Endothelial cell of umbilical vein (primary cell): ENCODE results near the gene CERS6. TPM values are rescaled to one million over a fixed set of nuclear protein-coding genes. Genes with fewer than 3 reads are reported as not detected.

Experiments
- BruUV-seq: library from RNA; stranded (reverse); fragments of 400-500 nt; replicated peaks from 2 replicates; lab custom pipeline; 2021; lab: Mats Ljungman, UMichigan
- CTCF ChIA-PET: fragments of 300-600, 350-600 bp; sonication (Branson Sonifier 250); formaldehyde crosslinking; loops from one replicate; lab custom pipeline; 2021; ENCODE audit warnings: antibody characterized with exemption, inconsistent platforms; lab: Charles Lee
- POLR2A ChIA-PET: fragments of 300-600, 350-600 bp; sonication (Branson Sonifier 250); formaldehyde crosslinking; loops from one replicate; lab custom pipeline; 2021; ENCODE audit warnings: antibody characterized with exemption, inconsistent platforms; lab: Charles Lee
- DNase-seq: peaks from one replicate; pipeline ENCODE4 v3.0.0-alpha.2; 2011; ENCODE audit warnings: low read depth, low spot score
- FAIRE-seq: peaks from 2 replicates; lab custom pipeline; 2011; peaks lifted over from hg19 to GRCh38; lab: Jason Lieb, UNC
- H2AFZ ChIP-seq: 2 replicates; pipeline ENCODE4 v1.6.0; 2012; ENCODE audit warnings: low read depth, low read length, control low read depth, inconsistent platforms
- H3K27ac ChIP-seq: 2 replicates; pipeline ENCODE4 v1.5.1; 2011; ENCODE audit warnings: low read depth, mild to moderate bottlenecking, control low read depth, low read length, moderate library complexity; ENCODE audit not compliant: insufficient read depth
- H3K27me3 ChIP-seq, 2 experiments: 2 replicates each; pipeline versions ENCODE4 v1.6.0 to v1.6.1; 2011; ENCODE audit warnings: low read length in 2 of 2, mixed read lengths in 1 of 2; ENCODE audit not compliant: control insufficient read depth in 2 of 2, insufficient read depth in 2 of 2
- H3K36me3 ChIP-seq, 2 experiments: 2 replicates in 1 of 2; 3 replicates in 1 of 2; pipeline ENCODE4 v1.5.1; 2011; ENCODE audit warnings: low read length in 2 of 2, mild to moderate bottlenecking in 1 of 2, moderate library complexity in 1 of 2; ENCODE audit not compliant: control insufficient read depth in 2 of 2, insufficient read depth in 2 of 2; ENCODE audit errors: extremely low read depth in 1 of 2
- H3K4me1 ChIP-seq: 3 replicates; pipeline ENCODE4 v1.5.1; 2011; ENCODE audit warnings: mild to moderate bottlenecking, low read length; ENCODE audit not compliant: control insufficient read depth, insufficient read depth; ENCODE audit errors: extremely low read depth
- H3K4me2 ChIP-seq: 2 replicates; pipeline ENCODE4 v1.6.1; 2011; ENCODE audit warnings: low read length, control low read depth, mixed read lengths; ENCODE audit not compliant: insufficient read depth
- H3K4me3 ChIP-seq, 3 experiments: fragments of 200-600 bp in 1 of 3; sonication (generic), shearing (Covaris generic) in 1 of 3; replicated peaks in 1 of 3; 2 replicates each; pipeline ENCODE4 v1.5.1; 2011 to 2016; ENCODE audit warnings: control low read depth in 3 of 3, low read length in 3 of 3, mild to moderate bottlenecking in 2 of 3, inconsistent platforms in 1 of 3, low read depth in 1 of 3, moderate library complexity in 1 of 3; ENCODE audit not compliant: insufficient read depth in 1 of 3
- H3K79me2 ChIP-seq: 2 replicates; pipeline ENCODE4 v1.6.0; 2012; ENCODE audit warnings: low read length, inconsistent platforms; ENCODE audit not compliant: control insufficient read depth, insufficient read depth
- H3K9ac ChIP-seq: replicated peaks from 2 replicates; pipeline ENCODE3; 2011; ENCODE audit warnings: low read length, control low read depth; ENCODE audit not compliant: insufficient read depth; ENCODE audit errors: extremely low read depth
- H3K9me1 ChIP-seq: replicated peaks from 3 replicates; pipeline ENCODE4 v1.6.0; 2011; ENCODE audit warnings: mild to moderate bottlenecking, low read length; ENCODE audit not compliant: control insufficient read depth, insufficient read depth; ENCODE audit errors: extremely low read depth
- H3K9me3 ChIP-seq: replicated peaks from 2 replicates; pipeline ENCODE4 v1.5.1; 2012; ENCODE audit warnings: low read length, inconsistent platforms; ENCODE audit not compliant: control insufficient read depth, insufficient read depth
- H4K20me1 ChIP-seq: replicated peaks from 2 replicates; pipeline ENCODE3; 2011; ENCODE audit warnings: mild to moderate bottlenecking, low read length; ENCODE audit not compliant: control insufficient read depth, insufficient read depth; ENCODE audit errors: extremely low read depth
- CTCF ChIP-seq, 2 donors: IDR thresholded peaks; 1 replicate in 1 of 2; 2 replicates in 1 of 2; pipeline ENCODE4 v1.5.1; 2011; ENCODE audit warnings: low read length in 2 of 2, mild to moderate bottlenecking in 2 of 2, moderate library complexity in 2 of 2, control low read depth in 1 of 2, inconsistent platforms in 1 of 2, low read depth in 1 of 2; ENCODE audit not compliant: insufficient read depth in 1 of 2; ENCODE audit errors: extremely low read depth in 1 of 2
- EZH2 ChIP-seq: IDR thresholded peaks from 2 replicates; pipeline ENCODE4 v1.6.1; 2012; ENCODE audit warnings: borderline replicate concordance, low read depth, mild to moderate bottlenecking, moderate library complexity, low read length, inconsistent platforms; ENCODE audit not compliant: severe bottlenecking
- FOS ChIP-seq: IDR thresholded peaks from 2 replicates; pipeline ENCODE4 v1.6.1; 2011; ENCODE audit warnings: mild to moderate bottlenecking, low read length, moderate library complexity, borderline replicate concordance; ENCODE audit not compliant: insufficient read depth
- GATA2 ChIP-seq: IDR thresholded peaks from 2 replicates; pipeline ENCODE4 v1.7.0; 2011; ENCODE audit warnings: low read depth, mild to moderate bottlenecking, moderate library complexity, mixed read lengths, low read length; ENCODE audit not compliant: insufficient read length, insufficient read depth
- JUN ChIP-seq: IDR thresholded peaks from 2 replicates; pipeline ENCODE4 v1.6.1; 2011; ENCODE audit warnings: borderline replicate concordance, low read depth; ENCODE audit not compliant: insufficient read length, insufficient read depth
- MAX ChIP-seq: IDR thresholded peaks from 2 replicates; pipeline ENCODE4 v1.6.1; 2011; ENCODE audit not compliant: insufficient read depth, insufficient read length
- MYC ChIP-seq: IDR thresholded peaks from one replicate; pipeline ENCODE4 v1.6.1; 2011; ENCODE audit warnings: mild to moderate bottlenecking, low read depth, low read length
- POLR2A ChIP-seq: IDR thresholded peaks from 2 replicates; pipeline ENCODE4 v1.6.1; 2012; ENCODE audit warnings: low read depth, mild to moderate bottlenecking, control low read depth, low read length
- POLR2AphosphoS5 ChIP-seq: IDR thresholded peaks from 2 replicates; pipeline ENCODE4 v1.6.1; 2012; ENCODE audit warnings: low read depth, mild to moderate bottlenecking, control low read depth, low read length, moderate library complexity; ENCODE audit not compliant: insufficient read depth
- dilution Hi-C: fragments of 300-500 bp; cut with MboI; formaldehyde crosslinking; loops from one replicate; pipeline ENCODE4 v1.15.0; 2019; ENCODE audit warnings: low sequenced_read_pairs; ENCODE audit not compliant: extremely low pct_ligation_motif_present
- intact Hi-C: fragments of 100-400 bp; cut with micrococcal nuclease; formaldehyde crosslinking; loops from one replicate; pipeline ENCODE4 v1.10.0; 2022
- polyA plus RNA-seq, 4 experiments: library from polyadenylated mRNA; depleted of rRNA in 3 of 4; stranded (reverse) in 3 of 4; unstranded in 1 of 4; fragments of >200 nt; gene quantifications; 2 replicates each; pipeline versions ENCODE4 v1.2.1 to v1.2.3, GENCODE V29; 2011 to 2012; ENCODE audit warnings: missing spikeins in 1 of 4
- total RNA-seq: library from RNA; stranded (reverse); gene quantifications from 2 replicates; pipeline ENCODE4 v1.2.3, GENCODE V29; 2021

Gene CERS6
- total and polyA plus RNA-seq, 2 donors (not counting 3 experiments of a cell fraction or from before 2014, with no cell fraction given) = 2.7 to 11.7 TPM

GRCh38 chr2:168802859-168803725, 347.0 kb downstream of the CERS6 start:
- no peak overlapping the region for H3K4me2 ChIP-seq

More at GRCh38 chr2:168802859-168803725, 347.0 kb downstream of the CERS6 start:
- FAIRE-seq (no peak), DNase-seq (no peak)
- no peak overlapping the region for H2AFZ ChIP-seq
- ChIA-PET POLR2A (no interaction called here), CTCF (interaction anchor here (1.0 to 1.2 kb wide), 2 partner anchors 12 to 29 kb away, joined by 3 to 4 read pairs; no protein-coding TSS in a partner anchor)
- no TSS peak for BruUV-seq
- intact Hi-C loops (no loop called here), dilution Hi-C loops (no loop called here)
- H3K4me3 ChIP-seq = no peak overlapping the region
- no peak overlapping the region for H3K9ac ChIP-seq
- no peaks in the 10 kb centered on the region for H4K20me1 ChIP-seq
- H3K9me3 ChIP-seq = no peaks in the 10 kb centered on the region
- H3K79me2 ChIP-seq = no peaks in the 10 kb centered on the region
- no peaks in the 10 kb centered on the region for H3K9me1 ChIP-seq
- H3K4me1 ChIP-seq = peaks cover 9% of the 10 kb centered on the region
- H3K27ac ChIP-seq = no peak overlapping the region
- TF ChIP-seq EZH2 (no peak), JUN (no peak), GATA2 (no peak), POLR2A (no peak), CTCF (IDR thresholded peaks at IDR 0.05; ENCODE audit: extremely low read depth in 1 of 2, insufficient read depth in 1 of 2, low read depth in 1 of 2, low read length in 2 of 2) (no peak), MYC (no peak), MAX (no peak), POLR2AphosphoS5 (no peak), FOS (no peak)
- H3K27me3 ChIP-seq = no peaks in the 10 kb centered on the region
- no peaks in the 10 kb centered on the region for H3K36me3 ChIP-seq
